GM12865 (cell line): ENCODE data around the gene MITF.

Source experiments
- DNase-seq: peaks from one replicate; pipeline ENCODE4 v3.0.0; 2010; ENCODE audit warnings: low read depth
- H3K4me3 ChIP-seq: 2 replicates; pipeline ENCODE4 v1.5.1; 2011; ENCODE audit warnings: mild to moderate bottlenecking, low read depth, low read length, control low read depth
- TF ChIP-seq, protein P1 (sequence below): IDR thresholded peaks from 2 replicates; pipeline ENCODE4 v1.5.1; 2011; ENCODE audit warnings: low read length, control low read depth, low read depth, inconsistent platforms; ENCODE audit not compliant: insufficient read depth; ENCODE audit errors: missing control alignments

The MITF gene

DNA sequence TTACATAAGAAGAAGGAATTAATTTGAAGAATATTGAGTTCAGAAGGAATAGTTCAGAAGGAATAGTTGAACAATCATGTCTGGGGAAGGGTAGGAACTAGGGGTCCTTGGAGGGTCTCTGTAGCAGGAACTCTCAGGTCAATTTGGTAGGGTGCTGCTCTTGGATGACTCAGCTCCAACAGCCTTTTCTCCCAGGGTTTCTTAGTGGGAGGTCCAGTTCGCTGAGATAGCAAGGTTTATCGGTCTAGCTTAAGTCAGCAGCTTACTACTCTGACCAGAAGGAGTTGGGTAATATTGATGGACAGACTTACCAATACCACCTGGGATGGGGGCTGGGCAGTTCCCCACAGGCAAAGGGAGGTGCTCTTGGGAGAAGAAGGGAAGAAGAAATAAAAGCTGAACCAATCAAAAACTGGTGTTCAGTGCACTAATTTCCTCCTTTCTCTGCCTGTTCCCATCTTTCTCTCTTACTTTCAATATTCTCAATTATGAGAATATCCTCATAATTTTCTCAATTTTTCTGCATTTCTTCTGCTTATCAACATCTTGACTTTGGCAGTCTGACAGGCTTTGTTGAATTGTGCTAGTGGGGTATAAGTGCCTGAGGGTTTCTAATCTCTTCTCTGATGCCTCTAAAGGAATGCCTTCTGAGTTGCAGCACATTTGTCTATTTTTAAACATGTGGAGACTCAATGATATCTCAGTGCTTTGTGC, 14.4 kb upstream of the MITF start:
- TF ChIP-seq, protein P1, sequence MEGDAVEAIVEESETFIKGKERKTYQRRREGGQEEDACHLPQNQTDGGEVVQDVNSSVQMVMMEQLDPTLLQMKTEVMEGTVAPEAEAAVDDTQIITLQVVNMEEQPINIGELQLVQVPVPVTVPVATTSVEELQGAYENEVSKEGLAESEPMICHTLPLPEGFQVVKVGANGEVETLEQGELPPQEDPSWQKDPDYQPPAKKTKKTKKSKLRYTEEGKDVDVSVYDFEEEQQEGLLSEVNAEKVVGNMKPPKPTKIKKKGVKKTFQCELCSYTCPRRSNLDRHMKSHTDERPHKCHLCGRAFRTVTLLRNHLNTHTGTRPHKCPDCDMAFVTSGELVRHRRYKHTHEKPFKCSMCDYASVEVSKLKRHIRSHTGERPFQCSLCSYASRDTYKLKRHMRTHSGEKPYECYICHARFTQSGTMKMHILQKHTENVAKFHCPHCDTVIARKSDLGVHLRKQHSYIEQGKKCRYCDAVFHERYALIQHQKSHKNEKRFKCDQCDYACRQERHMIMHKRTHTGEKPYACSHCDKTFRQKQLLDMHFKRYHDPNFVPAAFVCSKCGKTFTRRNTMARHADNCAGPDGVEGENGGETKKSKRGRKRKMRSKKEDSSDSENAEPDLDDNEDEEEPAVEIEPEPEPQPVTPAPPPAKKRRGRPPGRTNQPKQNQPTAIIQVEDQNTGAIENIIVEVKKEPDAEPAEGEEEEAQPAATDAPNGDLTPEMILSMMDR = no peak
- no peak for DNase-seq
- H3K4me3 ChIP-seq = no peak overlapping the region

DNA sequence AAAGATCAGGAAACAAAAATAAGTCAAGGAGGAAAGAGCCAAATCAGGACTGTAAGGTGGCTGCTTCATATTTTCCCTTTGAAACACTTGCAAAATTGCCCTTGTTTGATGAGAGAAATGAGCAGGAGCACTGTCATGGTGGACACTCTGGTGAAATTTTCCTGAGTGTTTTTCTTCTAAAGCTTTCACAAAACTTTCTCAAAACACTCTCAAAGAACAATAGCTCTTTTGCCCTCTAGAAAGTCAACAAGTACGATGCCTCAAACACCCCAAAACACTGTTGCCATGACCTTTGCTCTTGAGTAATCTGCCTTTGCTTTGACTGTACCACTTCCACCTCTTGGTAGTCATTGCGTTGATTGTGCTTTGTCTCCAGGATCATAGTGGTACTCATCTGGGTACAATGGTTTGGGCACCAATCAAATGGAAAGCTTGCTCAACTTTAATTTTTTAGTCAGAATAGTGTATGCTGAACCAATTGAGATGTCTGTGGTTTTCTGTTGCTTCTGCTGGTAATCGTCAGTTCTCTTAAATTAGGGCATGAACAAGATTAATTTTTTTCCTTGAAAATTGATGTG, 13.2 kb upstream of the MITF start:
- DNase-seq = no peak
- TF ChIP-seq, protein P1 = no peak
- H3K4me3 ChIP-seq = no peak overlapping the region

DNA sequence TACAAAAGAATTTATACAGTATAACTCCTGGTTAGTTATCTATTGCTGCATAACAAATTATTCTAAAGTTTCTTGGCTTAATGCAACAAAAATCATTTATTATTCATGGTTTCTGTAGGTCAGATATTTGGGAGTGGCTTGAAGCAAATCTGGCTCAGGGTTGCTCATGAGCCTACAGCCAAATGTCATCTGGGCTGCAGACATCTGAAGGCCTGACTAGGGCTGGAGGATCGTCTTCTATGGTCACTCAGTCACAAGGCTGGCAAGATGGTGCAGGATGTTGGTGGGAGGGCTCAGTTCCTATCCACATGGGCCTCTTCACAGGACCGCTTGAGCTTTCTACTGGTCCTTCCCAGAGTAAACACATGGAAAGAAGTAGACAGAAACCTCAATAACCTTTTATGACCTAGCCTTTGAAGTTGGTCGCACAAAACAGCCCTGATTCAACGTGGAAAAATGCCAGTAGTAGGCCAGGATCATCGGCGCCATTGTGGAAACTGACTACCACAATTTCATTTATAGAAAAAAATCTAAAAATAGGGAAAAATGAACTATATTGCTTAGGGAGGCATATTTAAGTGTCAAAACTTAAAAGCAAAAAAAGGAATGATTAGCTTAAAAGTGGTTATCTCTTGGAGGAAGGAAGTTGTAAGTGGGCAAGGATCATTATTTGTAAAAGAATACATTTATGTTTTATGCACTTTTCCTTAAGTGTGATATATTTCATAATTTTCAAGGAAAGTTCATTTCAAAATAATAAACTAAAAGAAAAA, 9.9 kb upstream of the MITF start:
- TF ChIP-seq, protein P1 = no peak
- DNase-seq = no peak
- no peak overlapping the region for H3K4me3 ChIP-seq

DNA sequence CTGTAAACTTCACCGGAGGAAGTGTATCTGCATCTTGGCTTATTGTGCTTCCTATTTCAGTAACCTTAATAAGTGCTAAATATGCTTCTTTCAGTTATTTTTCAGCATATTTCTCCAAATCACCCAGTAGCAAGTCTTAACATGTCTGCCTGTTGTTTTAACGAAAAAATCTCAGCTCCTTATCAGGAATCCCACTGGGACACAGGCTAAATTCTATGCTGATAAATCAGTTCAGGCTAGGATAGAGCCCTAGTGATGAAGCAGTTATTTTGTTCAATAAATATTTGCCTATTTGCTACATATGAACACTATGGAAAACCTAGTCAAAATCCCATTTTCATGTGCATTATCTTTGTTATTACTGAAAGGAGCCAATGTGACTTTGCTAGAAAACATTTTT, 8.2 kb upstream of the MITF start:
- no peak overlapping the region for H3K4me3 ChIP-seq
- DNase-seq = no peak
- TF ChIP-seq, protein P1 = no peak

DNA sequence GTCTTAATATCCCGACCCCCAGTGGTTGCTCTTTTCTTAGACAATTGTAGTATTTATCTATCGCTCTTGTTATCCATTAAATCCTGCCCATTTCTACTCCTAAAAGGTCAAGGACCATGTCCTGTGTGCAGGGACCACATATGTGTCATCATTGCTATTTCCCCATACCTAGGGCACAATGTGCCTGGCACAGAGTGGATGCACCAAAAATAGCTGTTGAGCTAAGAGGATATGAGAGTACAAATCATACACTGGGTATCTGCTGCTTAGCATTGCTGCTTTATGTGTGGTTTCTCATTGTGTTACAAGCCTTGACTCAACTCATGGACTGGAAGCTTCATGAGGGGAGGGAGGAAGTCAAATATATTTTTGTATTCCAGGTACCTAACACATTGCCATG, 3.4 kb upstream of the MITF start:
- DNase-seq = no peak
- TF ChIP-seq, protein P1 = no peak
- H3K4me3 ChIP-seq = no peak overlapping the region

DNA sequence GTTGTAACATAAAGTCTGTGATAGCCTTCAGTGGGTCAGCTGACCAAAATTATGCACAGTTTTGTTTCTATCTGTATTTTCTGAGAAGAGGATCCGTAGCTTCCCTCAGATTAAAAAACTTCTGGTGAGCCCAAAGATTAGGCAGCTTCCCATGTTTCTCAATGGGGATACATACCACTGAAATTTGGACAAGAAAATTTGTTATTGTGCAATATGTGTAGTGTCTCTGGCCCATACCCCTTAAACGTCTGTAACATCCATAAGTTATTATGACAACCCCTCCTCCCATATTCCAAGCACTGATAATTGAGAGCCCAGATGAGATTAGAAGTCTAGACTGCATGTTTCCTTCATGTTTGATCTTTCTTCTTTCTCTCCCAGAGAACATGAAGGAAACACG, 1.9 kb upstream of the MITF start:
- TF ChIP-seq, protein P1 = no peak
- H3K4me3 ChIP-seq = no peak overlapping the region
- no peak for DNase-seq
